HepG2 (cell line): ENCODE data around the gene LCN2. TPM values are rescaled to one million over a fixed set of nuclear protein-coding genes. Genes with fewer than 3 reads are reported as not detected.
A peak's percentile ranks its signal among the peaks of the same experiment; 100 is the strongest.

Source experiments
- BHLHE40 ChIP-seq: IDR thresholded peaks from 2 replicates; pipeline ENCODE4 v1.6.1; 2011; ENCODE audit warnings: low read length, improper control_type of control experiment
- DNMT3B ChIP-seq: conservative IDR thresholded peaks from 2 replicates; pipeline ENCODE4 v1.6.1; 2016; ENCODE audit warnings: missing biosample characterization, control low read depth
- GABPB1 ChIP-seq: IDR thresholded peaks from 2 replicates; pipeline ENCODE4 v1.6.1; 2016; ENCODE audit warnings: mild to moderate bottlenecking, missing genetic modification reagents, moderate library complexity, missing compliant biosample characterization
- HNRNPL ChIP-seq: fragments of 200-400 bp; formaldehyde crosslinking; IDR thresholded peaks from 2 replicates; pipeline ENCODE4 v1.6.1; 2017; ENCODE audit warnings: mild to moderate bottlenecking, low read depth, low read length
- KLF15 ChIP-seq: sonication (generic); formaldehyde crosslinking; IDR thresholded peaks from 2 replicates; pipeline ENCODE4 v1.8.1; 2023; ENCODE audit warnings: borderline replicate concordance, mild to moderate bottlenecking, inconsistent platforms, missing genetic modification reagents, mixed read lengths
- KMT2B ChIP-seq: IDR thresholded peaks from 2 replicates; pipeline ENCODE4 v1.6.1; 2016; ENCODE audit warnings: missing genetic modification reagents, missing compliant biosample characterization
- NR2F2 ChIP-seq: IDR thresholded peaks from 2 replicates; pipeline ENCODE4 v1.6.1; 2012; ENCODE audit warnings: low read depth, inconsistent platforms, borderline replicate concordance
- RBFOX2 ChIP-seq: fragments of 200-400 bp; formaldehyde crosslinking; IDR thresholded peaks from 2 replicates; pipeline ENCODE4 v1.6.1; 2017; ENCODE audit warnings: low read depth, mild to moderate bottlenecking, low read length
- RELA ChIP-seq: sonication (generic); formaldehyde crosslinking; IDR thresholded peaks from 2 replicates; pipeline ENCODE4 v1.4.0; 2020; ENCODE audit warnings: missing genetic modification reagents
- RXRB ChIP-seq: IDR thresholded peaks from 2 replicates; pipeline ENCODE4 v1.6.1; 2016; ENCODE audit warnings: borderline replicate concordance, missing genetic modification reagents, missing compliant biosample characterization
- SIN3B ChIP-seq: fragments of 150-350 bp; IDR thresholded peaks from 2 replicates; pipeline ENCODE4 v1.6.1; 2014; ENCODE audit warnings: low read length
- SMAD1 ChIP-seq: sonication (generic); formaldehyde crosslinking; IDR thresholded peaks from 2 replicates; pipeline ENCODE4 v1.4.0; 2020; ENCODE audit warnings: missing genetic modification reagents, low read depth, mild to moderate bottlenecking, borderline replicate concordance
- SOX6 ChIP-seq, 2 experiments: fragments of 450-650 bp in 1 of 2; sonication (generic) in 1 of 2; formaldehyde crosslinking in 1 of 2; IDR thresholded peaks; 2 replicates each; pipeline versions ENCODE4 v1.4.0 to v1.6.1; 2017 to 2020; ENCODE audit warnings: antibody characterized with exemption in 1 of 2, mild to moderate bottlenecking in 1 of 2, missing genetic modification reagents in 1 of 2
- STAG1 ChIP-seq: sonication (generic); formaldehyde crosslinking; IDR thresholded peaks from 2 replicates; pipeline ENCODE4 v1.4.0; 2020; ENCODE audit warnings: missing genetic modification reagents
- TAF15 ChIP-seq: fragments of 200-400 bp; formaldehyde crosslinking; IDR thresholded peaks from one replicate; pipeline ENCODE4 v1.6.1; 2018; ENCODE audit warnings: mild to moderate bottlenecking, low read depth, low read length; ENCODE audit not compliant: poor library complexity, severe bottlenecking
- TEAD2 ChIP-seq: sonication (generic); formaldehyde crosslinking; IDR thresholded peaks from 2 replicates; pipeline ENCODE4 v1.9.0; 2021; ENCODE audit warnings: missing genetic modification reagents
- ZBTB14 ChIP-seq: sonication (generic); formaldehyde crosslinking; IDR thresholded peaks from 2 replicates; pipeline ENCODE4 v1.4.0; 2020; ENCODE audit warnings: missing genetic modification reagents
- ZBTB7B ChIP-seq: sonication (generic); formaldehyde crosslinking; IDR thresholded peaks from 2 replicates; pipeline ENCODE4 v1.4.0; 2020; ENCODE audit warnings: missing genetic modification reagents
- ZFYVE20 ChIP-seq: sonication (generic); formaldehyde crosslinking; IDR thresholded peaks from 2 replicates; pipeline ENCODE4 v1.8.0; 2023; ENCODE audit warnings: low read depth, mild to moderate bottlenecking, moderate library complexity, missing genetic modification reagents, borderline replicate concordance
- ZNF121 ChIP-seq: sonication (generic); formaldehyde crosslinking; IDR thresholded peaks from 2 replicates; pipeline ENCODE4 v1.5.0; 2020; ENCODE audit warnings: mild to moderate bottlenecking, missing genetic modification reagents
- ZNF180 ChIP-seq: sonication (generic); formaldehyde crosslinking; IDR thresholded peaks from 2 replicates; pipeline ENCODE4 v1.4.0; 2020; ENCODE audit warnings: low read depth, missing genetic modification reagents, borderline replicate concordance
- ZNF280D ChIP-seq: sonication (generic); formaldehyde crosslinking; IDR thresholded peaks from 2 replicates; pipeline ENCODE4 v1.5.1; 2020; ENCODE audit warnings: mild to moderate bottlenecking, missing genetic modification reagents
- ZNF446 ChIP-seq: sonication (generic); formaldehyde crosslinking; IDR thresholded peaks from 2 replicates; pipeline ENCODE4 v1.5.0; 2020; ENCODE audit warnings: mild to moderate bottlenecking, missing genetic modification reagents
- ZNF549 ChIP-seq: sonication (generic); formaldehyde crosslinking; IDR thresholded peaks from 2 replicates; pipeline ENCODE4 v1.5.0; 2020; ENCODE audit warnings: missing genetic modification reagents
- ZNF570 ChIP-seq: sonication (generic); formaldehyde crosslinking; IDR thresholded peaks from 2 replicates; pipeline ENCODE4 v1.4.0; 2020; ENCODE audit warnings: mild to moderate bottlenecking, missing genetic modification reagents, borderline replicate concordance
- ZNF749 ChIP-seq: sonication (generic); formaldehyde crosslinking; IDR thresholded peaks from 2 replicates; pipeline ENCODE4 v1.8.0; 2022; ENCODE audit warnings: mild to moderate bottlenecking, missing genetic modification reagents, moderate library complexity, borderline replicate concordance
- ZSCAN20 ChIP-seq: sonication (generic); formaldehyde crosslinking; IDR thresholded peaks from 2 replicates; pipeline ENCODE4 v1.4.0; 2020; ENCODE audit warnings: missing genetic modification reagents, mild to moderate bottlenecking, borderline replicate concordance
- polyA plus RNA-seq, 8 experiments: library from polyadenylated mRNA; depleted of rRNA in 3 of 8; stranded (reverse) in 7 of 8; unstranded in 1 of 8; fragments of >200 nt; fragmentation: Illumina TruSeq in 4 of 8; extraction: Trizol in 4 of 8; gene quantifications; 2 replicates each; pipeline versions ENCODE4 v1.2.1 to v1.2.3, GENCODE V29; 2011 to 2016; ENCODE audit warnings: low read depth in 4 of 8, missing spikeins in 1 of 8, mixed read lengths in 1 of 8; ENCODE audit not compliant: insufficient read depth in 1 of 8
- total RNA-seq, 5 experiments: library from RNA; depleted of rRNA; stranded (reverse); fragments of >200 nt; fragmentation: Illumina TruSeq; extraction: Trizol; gene quantifications; 2 replicates each; pipeline ENCODE4 v1.2.3, GENCODE V29; 2016; ENCODE audit warnings: low read depth in 1 of 5

Gene LCN2
- total and polyA plus RNA-seq, 2 of the 13 experiments (the other 11 are each of a cell fraction or from before 2014, with no cell fraction given): 0.38 to 1.4 TPM

GRCh38 chr9:128117613-128118471 lies 31.4 kb upstream of the LCN2 start (continued):
- TF ChIP-seq ZBTB14 (CRISPR knock-in tag): no peak
- TF ChIP-seq ZNF749 (CRISPR knock-in tag): no peak
- TF ChIP-seq ZFYVE20 (CRISPR knock-in tag): no peak
- TF ChIP-seq DNMT3B (CRISPR knock-in tag): no peak
- peak; percentile 48; the same call in 1 of the 2 replicates for TF ChIP-seq GABPB1
- no peak for TF ChIP-seq SOX6 (IDR thresholded peaks at IDR 0.05)
- peak; percentile 73 for TF ChIP-seq SOX6 (CRISPR knock-in tag; IDR thresholded peaks at IDR 0.05)
- no peak for TF ChIP-seq TEAD2 (CRISPR knock-in tag)
- no peak for TF ChIP-seq RBFOX2
- TF ChIP-seq NR2F2: peak; percentile 25; the same call in 1 of the 2 replicates
- no peak for TF ChIP-seq RELA (CRISPR knock-in tag)
- TF ChIP-seq ZNF549 (CRISPR knock-in tag): no peak
- TF ChIP-seq ZNF446 (CRISPR knock-in tag): no peak
- no peak for TF ChIP-seq ZNF570 (CRISPR knock-in tag)
- no peak for TF ChIP-seq ZSCAN20
- TF ChIP-seq ZNF280D (CRISPR knock-in tag): peak; percentile 46; the same call in 1 of the 2 replicates
- 0 out of 2 replicates have a peak, but pooled peaks have one; percentile 47 for TF ChIP-seq HNRNPL
- no peak for TF ChIP-seq ZNF121 (CRISPR knock-in tag)
- TF ChIP-seq TAF15: no peak
- TF ChIP-seq SIN3B: no peak
- no peak for TF ChIP-seq ZNF180 (CRISPR knock-in tag)
- TF ChIP-seq STAG1: peak; percentile 98
- no peak; the same call in 1 of the 2 replicates for TF ChIP-seq KLF15 (CRISPR knock-in tag)
- TF ChIP-seq ZBTB7B (CRISPR knock-in tag): peak; percentile 65; the same call in 1 of the 2 replicates
- TF ChIP-seq KMT2B (CRISPR knock-in tag): no peak
- peak; percentile 70; the same call in 1 of the 2 replicates for TF ChIP-seq RXRB (CRISPR knock-in tag)
- peak; percentile 64; the same call in 1 of the 2 replicates for TF ChIP-seq BHLHE40
- TF ChIP-seq SMAD1 (CRISPR knock-in tag): no peak
